GM21390 (cell line): ENCODE measurements around the gene ZFYVE28.

ENCODE experiments used
- ATAC-seq: cut with Tn5 transposase; IDR thresholded peaks from one replicate; pipeline ENCODE4 v1.9.1; 2021; ENCODE audit not compliant: unreplicated experiment

Gene ZFYVE28

GRCh38 chr4:2370597-2371320, 47.7 kb downstream of the ZFYVE28 start:
- no peak for ATAC-seq

- no peak for ATAC-seq
Observed at GRCh38 chr4:2368746-2369437, 49.6 kb downstream of the ZFYVE28 start.

GRCh38 chr4:2367626-2368025, 50.8 kb downstream of the ZFYVE28 start:
- ATAC-seq = no peak

- ATAC-seq = no peak
Observed at GRCh38 chr4:2366252-2367192, 51.9 kb downstream of the ZFYVE28 start.

- no peak for ATAC-seq
Observed at GRCh38 chr4:2365913-2366210, 52.6 kb downstream of the ZFYVE28 start.

GRCh38 chr4:2365054-2365912, 53.2 kb downstream of the ZFYVE28 start:
- no peak for ATAC-seq

- no peak for ATAC-seq
Observed at GRCh38 chr4:2364654-2365053, 53.8 kb downstream of the ZFYVE28 start.

GRCh38 chr4:2363951-2364653, 54.3 kb downstream of the ZFYVE28 start:
- ATAC-seq = no peak

- ATAC-seq = no peak
Observed at GRCh38 chr4:2363056-2363721, 55.3 kb downstream of the ZFYVE28 start.

- ATAC-seq = no peak
Observed at GRCh38 chr4:2362266-2363055, 56.0 kb downstream of the ZFYVE28 start.

- no peak for ATAC-seq
Observed at GRCh38 chr4:2361366-2362265, 56.8 kb downstream of the ZFYVE28 start.

GRCh38 chr4:2360396-2360730, 58.1 kb downstream of the ZFYVE28 start:
- no peak for ATAC-seq

GRCh38 chr4:2359591-2360395, 58.7 kb downstream of the ZFYVE28 start:
- ATAC-seq = no peak

GRCh38 chr4:2357821-2358745, 60.4 kb downstream of the ZFYVE28 start:
- ATAC-seq = no peak

- ATAC-seq = no peak
Observed at GRCh38 chr4:2356123-2357069, 62.0 kb downstream of the ZFYVE28 start.
